CD14-positive monocyte (primary cell): Measurements from ENCODE around the gene KRTAP3-3. TPM values are rescaled to one million over a fixed set of nuclear protein-coding genes. Genes with fewer than 3 reads are reported as not detected.

Source experiments
- DNase-seq, 3 donors: peaks; one replicate each; pipeline ENCODE4 v3.0.0-alpha.2; 2011 to 2022
- H2AFZ ChIP-seq: 2 replicates; pipeline ENCODE4 v1.6.0; 2012; ENCODE audit warnings: mild to moderate bottlenecking, low read depth, low read length, inconsistent platforms; ENCODE audit not compliant: insufficient read depth, poor library complexity, severe bottlenecking
- H3K27ac ChIP-seq, 2 donors: 1 replicate in 1 of 2; 2 replicates in 1 of 2; pipeline ENCODE4 v1.5.1; 2012 to 2013; ENCODE audit warnings: low read length in 2 of 2, control low read depth in 1 of 2, inconsistent platforms in 1 of 2, low read depth in 1 of 2, mild to moderate bottlenecking in 1 of 2
- H3K27me3 ChIP-seq, 2 donors: one replicate each; pipeline versions ENCODE4 v1.6.0 to v1.6.1; 2011 to 2013; ENCODE audit warnings: low read length in 2 of 2; ENCODE audit not compliant: control insufficient read depth in 2 of 2, insufficient read depth in 2 of 2
- H3K36me3 ChIP-seq, 2 donors: replicated peaks in 1 of 2; 1 replicate in 1 of 2; 2 replicates in 1 of 2; pipeline versions ENCODE4 v1.5.1 to v1.6.1; 2012 to 2013; ENCODE audit warnings: low read length in 2 of 2, control low read depth in 1 of 2, inconsistent platforms in 1 of 2, mild to moderate bottlenecking in 1 of 2; ENCODE audit not compliant: insufficient read depth in 2 of 2, control insufficient read depth in 1 of 2
- H3K4me1 ChIP-seq, 2 donors: 1 replicate in 1 of 2; 2 replicates in 1 of 2; pipeline versions ENCODE4 v1.5.1 to v1.6.1; 2012 to 2013; ENCODE audit warnings: low read length in 2 of 2, control low read depth in 1 of 2, inconsistent platforms in 1 of 2, mild to moderate bottlenecking in 1 of 2, moderate library complexity in 1 of 2; ENCODE audit not compliant: insufficient read depth in 2 of 2, control insufficient read depth in 1 of 2
- H3K4me2 ChIP-seq: replicated peaks from 2 replicates; pipeline ENCODE3; 2012; ENCODE audit warnings: low read length, moderate library complexity, mild to moderate bottlenecking; ENCODE audit not compliant: poor library complexity, severe bottlenecking; ENCODE audit errors: extremely low read depth
- H3K4me3 ChIP-seq, 3 experiments: fragments of 200-600 bp in 1 of 3; sonication (generic) in 1 of 3; replicated peaks in 1 of 3; 1 replicate in 2 of 3; 2 replicates in 1 of 3; pipeline ENCODE4 v1.5.1; 2011 to 2013; ENCODE audit warnings: low read length in 3 of 3, mild to moderate bottlenecking in 3 of 3, control low read depth in 2 of 3, low read depth in 2 of 3, inconsistent platforms in 1 of 3, moderate library complexity in 1 of 3
- H3K79me2 ChIP-seq: 2 replicates; pipeline ENCODE4 v1.6.0; 2012; ENCODE audit warnings: mild to moderate bottlenecking, control low read depth, inconsistent platforms, low read length, moderate library complexity; ENCODE audit not compliant: insufficient read depth
- H3K9ac ChIP-seq: 2 replicates; pipeline ENCODE4 v1.6.0; 2017; ENCODE audit warnings: low read length, mild to moderate bottlenecking; ENCODE audit not compliant: insufficient read depth, poor library complexity, severe bottlenecking
- H3K9me3 ChIP-seq, 2 donors: replicated peaks in 1 of 2; 1 replicate in 1 of 2; 2 replicates in 1 of 2; pipeline versions ENCODE4 v1.5.1 to v1.6.1; 2012 to 2013; ENCODE audit warnings: low read length in 2 of 2, control low read depth in 1 of 2; ENCODE audit not compliant: control insufficient read depth in 1 of 2, insufficient read depth in 1 of 2
- H4K20me1 ChIP-seq: 2 replicates; pipeline ENCODE4 v1.6.0; 2012; ENCODE audit warnings: mild to moderate bottlenecking, low read length, control low read depth, moderate library complexity; ENCODE audit not compliant: insufficient read depth
- H3K27ac Mint-ChIP-seq, 7 donors: one replicate each; pipeline ENCODE4 v1.8.0; 2020; ENCODE audit warnings: mild to moderate bottlenecking in 7 of 7, mixed read lengths in 7 of 7, moderate library complexity in 6 of 7, inconsistent platforms in 2 of 7
- H3K27me3 Mint-ChIP-seq, 3 donors: one replicate each; pipeline ENCODE4 v1.8.0; 2021 to 2022; ENCODE audit warnings: low read depth in 3 of 3, mild to moderate bottlenecking in 3 of 3, mixed read lengths in 3 of 3, moderate library complexity in 3 of 3, inconsistent platforms in 1 of 3
- H3K36me3 Mint-ChIP-seq, 2 donors: one replicate each; pipeline ENCODE4 v1.8.0; 2020; ENCODE audit warnings: mixed read lengths in 2 of 2, inconsistent platforms in 1 of 2, mild to moderate bottlenecking in 1 of 2
- H3K4me1 Mint-ChIP-seq: one replicate; pipeline ENCODE4 v1.8.0; 2020; ENCODE audit warnings: mild to moderate bottlenecking, mixed read lengths
- H3K4me3 Mint-ChIP-seq, 2 donors: one replicate each; pipeline ENCODE4 v1.8.0; 2020; ENCODE audit warnings: mild to moderate bottlenecking in 2 of 2, mixed read lengths in 2 of 2, moderate library complexity in 1 of 2
- H3K9me3 Mint-ChIP-seq, 7 donors: one replicate each; pipeline ENCODE4 v1.8.0; 2020 to 2022; ENCODE audit warnings: mixed read lengths in 7 of 7, mild to moderate bottlenecking in 6 of 7, moderate library complexity in 6 of 7, inconsistent platforms in 2 of 7
- CTCF ChIP-seq: fragments of 200-600 bp; IDR thresholded peaks from one replicate; pipeline ENCODE4 v1.8.0; 2022; ENCODE audit warnings: antibody characterized with exemption, mild to moderate bottlenecking
- WGBS: methylation state at CpG from one replicate; pipeline ENCODE4 v1.1.5; 2013; ENCODE audit warnings: missing lambda C conversion rate; ENCODE audit not compliant: insufficient coverage; 5-methylcytosine and 5-hydroxymethylcytosine counted together
- intact Hi-C, 2 donors: fragments of 100-400 bp; cut with micrococcal nuclease; formaldehyde crosslinking; loops; one replicate each; pipeline versions ENCODE4 v1.15.0 to v1.15.1; 2023
- polyA plus RNA-seq, 3 donors: library from polyadenylated mRNA; depleted of rRNA in 1 of 3; unstranded in 2 of 3; stranded (reverse) in 1 of 3; fragments of 300-500 nt in 2 of 3; fragments of >200 nt in 1 of 3; fragmentation: Illumina TruSeq in 2 of 3; gene quantifications; 1 replicate in 2 of 3; 2 replicates in 1 of 3; pipeline ENCODE4 v1.2.3, GENCODE V29; 2012 to 2021

Gene KRTAP3-3
- polyA plus RNA-seq, 3 donors = not detected

DNA sequence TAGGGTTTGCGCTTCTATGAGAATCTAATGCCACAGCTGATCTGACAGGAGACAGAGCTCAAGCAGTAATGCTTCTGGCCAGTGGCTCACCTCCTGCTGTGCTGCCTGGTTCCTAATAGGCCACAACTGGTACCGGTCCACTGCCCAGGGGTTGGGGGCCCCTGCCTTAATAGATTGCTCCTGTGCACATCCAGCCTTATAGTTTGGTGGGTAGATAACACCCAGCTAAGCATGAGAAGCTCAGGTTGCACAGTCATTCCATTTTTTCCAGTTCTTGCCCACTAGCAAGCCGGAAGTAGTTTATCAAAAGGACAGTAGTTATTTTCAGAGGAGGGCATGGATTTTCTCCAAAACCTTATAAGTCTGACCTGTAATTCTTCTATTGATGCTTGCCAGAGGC, 25.5 kb upstream of the KRTAP3-3 start:
- no peaks in the 10 kb centered on the region for H3K4me1 ChIP-seq
- H4K20me1 ChIP-seq = no peaks in the 10 kb centered on the region
- no peaks in the 10 kb centered on the region for H3K9me3 ChIP-seq
- H3K79me2 ChIP-seq = no peaks in the 10 kb centered on the region
- H3K4me3 ChIP-seq = no peak overlapping the region
- intact Hi-C loops = no loop called here
- peaks cover 0 to 6% (median 0%) of the 10 kb centered on the region in 7 donors for H3K9me3 Mint-ChIP-seq
- no peaks in the 10 kb centered on the region for H3K27me3 ChIP-seq
- H3K36me3 Mint-ChIP-seq = no peaks in the 10 kb centered on the region
- H3K4me2 ChIP-seq = no peak overlapping the region
- H3K27ac ChIP-seq = no peak overlapping the region
- no peaks in the 10 kb centered on the region for H3K36me3 ChIP-seq
- H2AFZ ChIP-seq = no peak overlapping the region
- H3K27ac Mint-ChIP-seq = no peak overlapping the region
- no peak overlapping the region for H3K4me3 Mint-ChIP-seq
- TF ChIP-seq CTCF = no peak
- no peak overlapping the region for H3K9ac ChIP-seq
- H3K4me1 Mint-ChIP-seq = no peaks in the 10 kb centered on the region
- 100% methylated on average over 1 of the region's 3 CpGs for WGBS
- H3K27me3 Mint-ChIP-seq = peaks cover 0 to 2% (median 2%) of the 10 kb centered on the region in 3 donors
- no peak for DNase-seq

- H3K9me3 Mint-ChIP-seq = peaks cover 0 to 6% (median 0%) of the 10 kb centered on the region in 7 donors
- no peak overlapping the region for H2AFZ ChIP-seq
- H3K4me3 Mint-ChIP-seq = no peak overlapping the region
- no peaks in the 10 kb centered on the region for H3K9me3 ChIP-seq
- no peak overlapping the region for H3K27ac ChIP-seq
- DNase-seq = no peak
- no peaks in the 10 kb centered on the region for H3K36me3 Mint-ChIP-seq
- no peaks in the 10 kb centered on the region for H4K20me1 ChIP-seq
- intact Hi-C loops = no loop called here
- H3K4me3 ChIP-seq = no peak overlapping the region
- peaks cover 0 to 2% (median 2%) of the 10 kb centered on the region in 3 donors for H3K27me3 Mint-ChIP-seq
- no peak overlapping the region for H3K4me2 ChIP-seq
- no peaks in the 10 kb centered on the region for H3K36me3 ChIP-seq
- H3K27ac Mint-ChIP-seq = no peak overlapping the region
- H3K4me1 ChIP-seq = no peaks in the 10 kb centered on the region
- no peaks in the 10 kb centered on the region for H3K4me1 Mint-ChIP-seq
- WGBS = no CpG with 5 or more reads among the region's 3 CpGs
- no peaks in the 10 kb centered on the region for H3K79me2 ChIP-seq
- no peak overlapping the region for H3K9ac ChIP-seq
- TF ChIP-seq CTCF = no peak
- no peaks in the 10 kb centered on the region for H3K27me3 ChIP-seq
These were observed 24.6 kb upstream of the KRTAP3-3 start for GRCh38 chr17:41018541-41018940.
